GM06990 (cell line): Measurements from ENCODE around the gene TEC.
"Not testable (repeated sequence)": the region's sequence is repeated elsewhere in the genome, so short reads cannot be mapped to it uniquely, and the experiment has no call there.

ENCODE experiments used
- DNase-seq: peaks from one replicate; pipeline ENCODE4 v3.0.0-alpha.2; 2011; ENCODE audit not compliant: insufficient read length; ENCODE audit errors: extremely low read depth
- H3K27me3 ChIP-seq: replicated peaks from 2 replicates; pipeline ENCODE4 v1.6.0; 2011; ENCODE audit warnings: low read length; ENCODE audit not compliant: control insufficient read depth, insufficient read depth
- H3K36me3 ChIP-seq: 2 replicates; pipeline ENCODE4 v1.5.1; 2011; ENCODE audit warnings: low read length; ENCODE audit not compliant: control insufficient read depth, insufficient read depth
- H3K4me3 ChIP-seq: replicated peaks from 2 replicates; pipeline ENCODE4 v1.5.1; 2011; ENCODE audit warnings: low read depth, mild to moderate bottlenecking, control low read depth, low read length
- TF ChIP-seq, protein P1 (sequence below): IDR thresholded peaks from 2 replicates; pipeline ENCODE4 v1.5.1; 2011; ENCODE audit warnings: low read length, control low read depth, mild to moderate bottlenecking, inconsistent platforms; ENCODE audit not compliant: insufficient read depth, poor library complexity, severe bottlenecking

Gene TEC

GRCh38 chr4:48268956-48269860 is at the start of gene TEC:
TEC (minus strand) TSS chr4:48269838; CDS start chr4:48228614, 41,224 bp downstream.
- no peaks in the 10 kb centered on the region; the same call in 1 of the 2 replicates for H3K36me3 ChIP-seq
- peak within 1 kb of the TSS; percentile 94 for H3K4me3 ChIP-seq
- TF ChIP-seq, protein P1, sequence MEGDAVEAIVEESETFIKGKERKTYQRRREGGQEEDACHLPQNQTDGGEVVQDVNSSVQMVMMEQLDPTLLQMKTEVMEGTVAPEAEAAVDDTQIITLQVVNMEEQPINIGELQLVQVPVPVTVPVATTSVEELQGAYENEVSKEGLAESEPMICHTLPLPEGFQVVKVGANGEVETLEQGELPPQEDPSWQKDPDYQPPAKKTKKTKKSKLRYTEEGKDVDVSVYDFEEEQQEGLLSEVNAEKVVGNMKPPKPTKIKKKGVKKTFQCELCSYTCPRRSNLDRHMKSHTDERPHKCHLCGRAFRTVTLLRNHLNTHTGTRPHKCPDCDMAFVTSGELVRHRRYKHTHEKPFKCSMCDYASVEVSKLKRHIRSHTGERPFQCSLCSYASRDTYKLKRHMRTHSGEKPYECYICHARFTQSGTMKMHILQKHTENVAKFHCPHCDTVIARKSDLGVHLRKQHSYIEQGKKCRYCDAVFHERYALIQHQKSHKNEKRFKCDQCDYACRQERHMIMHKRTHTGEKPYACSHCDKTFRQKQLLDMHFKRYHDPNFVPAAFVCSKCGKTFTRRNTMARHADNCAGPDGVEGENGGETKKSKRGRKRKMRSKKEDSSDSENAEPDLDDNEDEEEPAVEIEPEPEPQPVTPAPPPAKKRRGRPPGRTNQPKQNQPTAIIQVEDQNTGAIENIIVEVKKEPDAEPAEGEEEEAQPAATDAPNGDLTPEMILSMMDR, result no peak
- no peaks in the 10 kb centered on the region for H3K27me3 ChIP-seq
- DNase-seq, result no peak

DNA sequence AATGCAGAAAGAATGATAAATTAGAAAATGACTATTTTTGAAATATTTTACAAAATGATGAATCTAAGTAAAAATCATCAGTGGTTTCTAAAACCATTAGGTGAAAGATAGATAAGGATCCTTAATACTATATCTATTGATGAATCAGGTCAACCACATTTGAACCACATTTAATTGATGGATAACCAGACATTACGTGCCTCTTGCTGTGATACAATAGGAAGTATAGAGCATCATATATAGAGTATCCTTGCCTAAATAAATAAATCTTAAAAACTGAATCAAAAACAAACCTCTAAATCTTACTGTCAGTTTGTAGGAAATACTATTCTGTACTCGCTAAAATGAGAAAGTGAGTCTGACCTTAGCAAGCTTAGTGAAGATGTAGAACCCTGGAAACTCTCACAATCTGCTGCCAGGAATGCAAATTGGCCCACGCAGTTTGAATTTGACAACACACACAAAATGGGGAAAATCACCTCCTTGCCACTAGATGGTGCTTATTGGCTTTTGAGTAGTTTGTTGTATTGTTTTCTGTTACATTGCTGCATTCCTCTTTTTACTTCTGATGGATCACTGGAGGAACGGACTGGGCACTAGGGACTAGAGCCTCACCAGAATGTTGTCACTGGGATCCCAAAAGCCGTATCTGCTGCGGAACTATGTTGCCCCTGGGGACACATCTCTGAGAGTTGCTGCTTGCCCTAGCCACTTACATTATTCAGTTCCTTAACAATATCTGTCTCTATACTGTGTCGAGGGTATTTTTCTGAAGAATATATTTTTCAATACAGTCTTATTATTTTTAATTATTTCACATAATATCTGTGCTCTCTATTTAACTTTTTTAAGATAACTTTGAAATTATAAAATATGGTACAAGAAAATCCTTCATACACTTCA is 46.3 kb upstream of the TEC start:
- Histone ChIP-seq H3K27me3 (no peaks in the 10 kb centered on the region), H3K36me3 (no peaks in the 10 kb centered on the region), H3K4me3 (no peak overlapping the region)
- TF ChIP-seq, protein P1, result peak; percentile 63
- DNase-seq, result peak; percentile 32

DNA sequence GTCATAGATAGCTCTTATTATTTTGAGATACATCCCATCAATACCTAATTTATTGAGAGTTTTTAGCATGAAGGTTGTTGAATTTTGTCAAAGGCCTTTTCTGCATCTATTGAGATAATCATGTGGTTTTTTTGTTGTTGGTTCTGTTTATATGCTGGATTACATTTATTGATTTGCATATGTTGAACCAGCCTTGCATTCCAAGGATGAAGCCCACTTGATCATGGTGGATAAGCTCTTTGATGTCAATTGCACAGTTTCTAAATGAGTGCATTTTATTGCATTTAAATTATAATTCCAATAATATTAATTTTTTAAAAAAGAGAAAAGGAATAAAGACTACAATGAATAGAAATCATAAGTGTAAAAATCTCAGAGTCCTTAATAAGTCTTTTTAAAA is 45.1 kb upstream of the TEC start:
- not testable (repeated sequence) for H3K36me3 ChIP-seq, DNase-seq, H3K4me3 ChIP-seq, H3K27me3 ChIP-seq

GRCh38 chr4:48311896-48312295 is 42.3 kb upstream of the TEC start:
- no peak overlapping the region for H3K4me3 ChIP-seq
- no peaks in the 10 kb centered on the region for H3K36me3 ChIP-seq
- H3K27me3 ChIP-seq, result no peaks in the 10 kb centered on the region
- TF ChIP-seq, protein P1, result no peak
- DNase-seq, result no peak

- Histone ChIP-seq H3K27me3 (no peaks in the 10 kb centered on the region), H3K36me3 (no peaks in the 10 kb centered on the region), H3K4me3 (no peak overlapping the region)
- TF ChIP-seq, protein P1, result no peak
- no peak for DNase-seq
Observed at GRCh38 chr4:48308901-48309300, 39.3 kb upstream of the TEC start.

GRCh38 chr4:48307528-48307927 is 37.9 kb upstream of the TEC start:
- DNase-seq, result no peak
- H3K27me3 ChIP-seq, result no peaks in the 10 kb centered on the region
- TF ChIP-seq, protein P1, result no peak
- H3K4me3 ChIP-seq, result no peak overlapping the region
- no peaks in the 10 kb centered on the region for H3K36me3 ChIP-seq
